ENCODE measurements around the gene LAGE3. TPM values are rescaled to one million over a fixed set of nuclear protein-coding genes. Genes with fewer than 3 reads are reported as not detected.

Gene LAGE3
- total and polyA plus RNA-seq, 2 of the 8 experiments (the other 6 are each of a cell fraction or from before 2014, with no cell fraction given): 44.5 to 102 TPM

DNA sequence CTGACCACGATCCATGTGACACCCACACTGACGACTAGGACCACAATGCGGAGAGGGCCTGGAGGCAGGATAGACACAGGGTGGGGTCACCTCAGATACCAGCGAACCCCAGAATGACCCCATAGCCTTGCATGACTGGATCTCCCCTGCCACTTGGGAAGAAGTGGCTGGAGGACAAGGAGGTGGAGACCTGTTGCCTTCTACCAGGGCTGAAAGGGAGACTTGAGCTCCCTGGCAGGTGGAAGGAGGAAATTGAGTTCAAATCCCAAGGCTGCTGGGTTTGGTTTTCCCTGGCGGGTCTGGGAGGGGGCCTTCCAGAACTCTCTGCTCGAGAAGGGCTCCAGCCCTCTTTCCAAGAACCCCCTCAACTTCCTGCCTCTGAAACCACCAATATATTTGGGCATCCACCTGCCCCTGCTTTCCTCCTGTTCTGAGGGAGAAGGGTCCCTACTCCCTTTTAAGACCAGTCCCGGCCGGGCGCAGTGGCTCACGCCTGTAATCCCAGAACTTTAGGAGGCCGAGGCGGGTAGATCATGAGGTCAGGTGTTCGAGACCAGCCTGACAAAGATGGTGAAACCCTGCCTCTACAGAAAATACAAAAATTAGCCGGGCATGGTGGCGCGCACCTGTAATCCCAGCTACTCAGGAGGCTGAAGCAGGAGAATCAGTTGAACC is 33.9 kb upstream of the LAGE3 start (continued):
- TF ChIP-seq, protein P1, sequence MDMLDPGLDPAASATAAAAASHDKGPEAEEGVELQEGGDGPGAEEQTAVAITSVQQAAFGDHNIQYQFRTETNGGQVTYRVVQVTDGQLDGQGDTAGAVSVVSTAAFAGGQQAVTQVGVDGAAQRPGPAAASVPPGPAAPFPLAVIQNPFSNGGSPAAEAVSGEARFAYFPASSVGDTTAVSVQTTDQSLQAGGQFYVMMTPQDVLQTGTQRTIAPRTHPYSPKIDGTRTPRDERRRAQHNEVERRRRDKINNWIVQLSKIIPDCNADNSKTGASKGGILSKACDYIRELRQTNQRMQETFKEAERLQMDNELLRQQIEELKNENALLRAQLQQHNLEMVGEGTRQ (IDR thresholded peaks at IDR 0.05; ENCODE audit: low read length): no peak
